Testis (tissue), 5 donors: ENCODE data around the gene SEC24D. TPM values are rescaled to one million over a fixed set of nuclear protein-coding genes. Genes with fewer than 3 reads are reported as not detected.

Source experiments
- DNase-seq: peaks from one replicate; pipeline ENCODE4 v3.0.0-alpha.2; 2019
- H3K27ac ChIP-seq, 2 donors: fragments of 200-600 bp; sonication (generic); one replicate each; pipeline ENCODE4 v1.5.1; 2019
- H3K27me3 ChIP-seq: fragments of 200-600 bp; sonication (generic); one replicate; pipeline ENCODE4 v1.5.1; 2019
- H3K36me3 ChIP-seq: fragments of 200-600 bp; sonication (generic); one replicate; pipeline ENCODE4 v1.5.1; 2017; ENCODE audit warnings: low read depth; ENCODE audit errors: missing control alignments
- H3K4me1 ChIP-seq: fragments of 200-600 bp; sonication (generic); one replicate; pipeline ENCODE4 v1.5.1; 2019
- H3K4me3 ChIP-seq, 2 donors: fragments of 200-600 bp; sonication (generic); one replicate each; pipeline ENCODE4 v1.5.1; 2017 to 2019
- H3K9me3 ChIP-seq: fragments of 200-600 bp; sonication (generic); one replicate; pipeline ENCODE4 v1.5.1; 2017
- POLR2A ChIP-seq: fragments of 450-650 bp; IDR thresholded peaks from one replicate; pipeline ENCODE4 v1.6.1; 2017; ENCODE audit warnings: antibody characterized with exemption, mild to moderate bottlenecking, moderate library complexity
- WGBS, 2 donors: methylation state at CpG; one replicate each; pipeline ENCODE4 v1.1.5; 2018; 5-methylcytosine and 5-hydroxymethylcytosine counted together
- intact Hi-C: fragments of 100-400 bp; cut with DNase I; formaldehyde crosslinking; loops from one replicate; pipeline ENCODE4 v1.15.1; 2023; ENCODE audit warnings: low total_unique reads
- long read RNA-seq, 2 donors: transcript quantifications; one replicate each; lab custom pipeline, GENCODE V29; 2026
- polyA plus RNA-seq: library from polyadenylated mRNA; stranded (reverse); fragments of 350-450 nt; fragmentation: Illumina TruSeq; extraction: RNeasy Lipid Tissue Mini Kit (QIAGEN cat#74804); gene quantifications from one replicate; pipeline ENCODE4 v1.2.3, GENCODE V29; 2014; ENCODE audit warnings: low read depth, low replicate concordance; ENCODE audit not compliant: insufficient read depth
- total RNA-seq, 2 donors: library from RNA; depleted of rRNA; stranded (reverse); fragments of >200 nt; gene quantifications; one replicate each; pipeline ENCODE4 v1.2.3, GENCODE V29; 2016
- TF ChIP-seq, protein P1 (sequence below), 3 experiments: fragments of 450-650 bp in 2 of 3; fragments of 200-600 bp in 1 of 3; sonication (generic) in 1 of 3; IDR thresholded peaks; one replicate each; pipeline ENCODE4 v1.5.1; 2016 to 2019; ENCODE audit warnings: antibody characterized with exemption in 3 of 3, mild to moderate bottlenecking in 2 of 3, moderate library complexity in 1 of 3

Gene SEC24D, protein sequence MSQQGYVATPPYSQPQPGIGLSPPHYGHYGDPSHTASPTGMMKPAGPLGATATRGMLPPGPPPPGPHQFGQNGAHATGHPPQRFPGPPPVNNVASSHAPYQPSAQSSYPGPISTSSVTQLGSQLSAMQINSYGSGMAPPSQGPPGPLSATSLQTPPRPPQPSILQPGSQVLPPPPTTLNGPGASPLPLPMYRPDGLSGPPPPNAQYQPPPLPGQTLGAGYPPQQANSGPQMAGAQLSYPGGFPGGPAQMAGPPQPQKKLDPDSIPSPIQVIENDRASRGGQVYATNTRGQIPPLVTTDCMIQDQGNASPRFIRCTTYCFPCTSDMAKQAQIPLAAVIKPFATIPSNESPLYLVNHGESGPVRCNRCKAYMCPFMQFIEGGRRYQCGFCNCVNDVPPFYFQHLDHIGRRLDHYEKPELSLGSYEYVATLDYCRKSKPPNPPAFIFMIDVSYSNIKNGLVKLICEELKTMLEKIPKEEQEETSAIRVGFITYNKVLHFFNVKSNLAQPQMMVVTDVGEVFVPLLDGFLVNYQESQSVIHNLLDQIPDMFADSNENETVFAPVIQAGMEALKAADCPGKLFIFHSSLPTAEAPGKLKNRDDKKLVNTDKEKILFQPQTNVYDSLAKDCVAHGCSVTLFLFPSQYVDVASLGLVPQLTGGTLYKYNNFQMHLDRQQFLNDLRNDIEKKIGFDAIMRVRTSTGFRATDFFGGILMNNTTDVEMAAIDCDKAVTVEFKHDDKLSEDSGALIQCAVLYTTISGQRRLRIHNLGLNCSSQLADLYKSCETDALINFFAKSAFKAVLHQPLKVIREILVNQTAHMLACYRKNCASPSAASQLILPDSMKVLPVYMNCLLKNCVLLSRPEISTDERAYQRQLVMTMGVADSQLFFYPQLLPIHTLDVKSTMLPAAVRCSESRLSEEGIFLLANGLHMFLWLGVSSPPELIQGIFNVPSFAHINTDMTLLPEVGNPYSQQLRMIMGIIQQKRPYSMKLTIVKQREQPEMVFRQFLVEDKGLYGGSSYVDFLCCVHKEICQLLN
- total RNA-seq (10 to 100 TPM; 53.4 to 74.1 TPM), polyA plus RNA-seq (62.2 TPM)
- long read RNA-seq, donor 1, full-length matches to known transcripts, result 5 of 5 reads
- long read RNA-seq, donor 1, partial matches to known transcripts, result 0 of 5 reads
- long read RNA-seq, donor 1, other reads (novel, unspliced or antisense), result 0 of 5 reads
- long read RNA-seq, donor 2, full-length matches to known transcripts, result 2 of 12 reads
- long read RNA-seq, donor 2, partial matches to known transcripts, result 10 of 12 reads
- long read RNA-seq, donor 2, other reads (novel, unspliced or antisense), result 0 of 12 reads

DNA sequence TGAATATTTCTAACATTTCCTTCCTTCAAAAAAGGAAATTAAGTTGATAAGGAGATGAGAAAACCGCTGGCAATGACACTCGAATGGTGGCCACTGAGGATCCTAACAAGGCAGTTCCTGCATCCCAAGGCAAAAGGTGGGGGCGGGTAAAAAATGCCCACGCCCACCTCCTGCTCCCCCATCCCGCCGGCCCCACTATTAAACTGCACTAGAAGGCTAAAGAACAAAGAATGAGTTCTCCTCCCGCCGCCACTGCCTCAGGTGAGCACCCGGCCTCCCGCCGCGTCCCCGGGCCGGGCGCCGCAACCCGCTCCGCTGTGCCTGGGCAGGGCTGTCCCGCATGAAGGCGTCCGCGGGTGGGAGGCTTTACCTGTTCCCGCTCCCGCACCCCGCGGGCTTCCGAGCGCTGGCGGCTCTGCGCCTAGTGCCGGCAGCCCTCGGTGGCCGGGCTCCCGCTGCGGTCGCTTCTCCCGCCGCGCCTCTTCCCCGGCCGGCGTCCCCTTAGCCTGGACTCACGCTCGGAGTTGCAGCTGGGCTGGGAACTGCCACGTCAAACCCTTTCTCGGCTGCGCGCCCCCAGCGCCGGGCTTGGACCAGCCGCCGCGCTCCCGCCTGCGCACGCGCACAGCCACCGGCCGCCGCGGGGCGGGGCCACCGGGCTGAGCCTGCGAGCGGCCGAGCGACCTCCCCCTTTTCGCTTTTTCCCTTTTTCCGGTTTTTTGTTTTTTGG, at the start of gene SEC24D:
Gene SEC24D (minus strand): TSS at position 556 of the 730 bp plus-strand sequence. CDS start 2,430 bp downstream, outside the sequence.
- peak; percentile 67 for TF ChIP-seq POLR2A
- TF ChIP-seq, protein P1, sequence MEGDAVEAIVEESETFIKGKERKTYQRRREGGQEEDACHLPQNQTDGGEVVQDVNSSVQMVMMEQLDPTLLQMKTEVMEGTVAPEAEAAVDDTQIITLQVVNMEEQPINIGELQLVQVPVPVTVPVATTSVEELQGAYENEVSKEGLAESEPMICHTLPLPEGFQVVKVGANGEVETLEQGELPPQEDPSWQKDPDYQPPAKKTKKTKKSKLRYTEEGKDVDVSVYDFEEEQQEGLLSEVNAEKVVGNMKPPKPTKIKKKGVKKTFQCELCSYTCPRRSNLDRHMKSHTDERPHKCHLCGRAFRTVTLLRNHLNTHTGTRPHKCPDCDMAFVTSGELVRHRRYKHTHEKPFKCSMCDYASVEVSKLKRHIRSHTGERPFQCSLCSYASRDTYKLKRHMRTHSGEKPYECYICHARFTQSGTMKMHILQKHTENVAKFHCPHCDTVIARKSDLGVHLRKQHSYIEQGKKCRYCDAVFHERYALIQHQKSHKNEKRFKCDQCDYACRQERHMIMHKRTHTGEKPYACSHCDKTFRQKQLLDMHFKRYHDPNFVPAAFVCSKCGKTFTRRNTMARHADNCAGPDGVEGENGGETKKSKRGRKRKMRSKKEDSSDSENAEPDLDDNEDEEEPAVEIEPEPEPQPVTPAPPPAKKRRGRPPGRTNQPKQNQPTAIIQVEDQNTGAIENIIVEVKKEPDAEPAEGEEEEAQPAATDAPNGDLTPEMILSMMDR (IDR thresholded peaks at IDR 0.05), result peak in 1 of 3 experiments; percentile 30
- WGBS, 2 donors, result 0% methylated on average over 43 to 69 of the region's 69 CpGs
- Histone ChIP-seq H3K4me3 (peak within 1 kb of the TSS; percentile 94 to 96), H3K36me3 (no peaks in the 10 kb centered on the region), H3K4me1 (peaks cover 4% of the 10 kb centered on the region), H3K27me3 (no peaks in the 10 kb centered on the region), H3K27ac (peak within 1 kb of the TSS; percentile 97), H3K9me3 (no peaks in the 10 kb centered on the region)
- intact Hi-C loops, result no loop called here
- peak; percentile 92 for DNase-seq

DNA sequence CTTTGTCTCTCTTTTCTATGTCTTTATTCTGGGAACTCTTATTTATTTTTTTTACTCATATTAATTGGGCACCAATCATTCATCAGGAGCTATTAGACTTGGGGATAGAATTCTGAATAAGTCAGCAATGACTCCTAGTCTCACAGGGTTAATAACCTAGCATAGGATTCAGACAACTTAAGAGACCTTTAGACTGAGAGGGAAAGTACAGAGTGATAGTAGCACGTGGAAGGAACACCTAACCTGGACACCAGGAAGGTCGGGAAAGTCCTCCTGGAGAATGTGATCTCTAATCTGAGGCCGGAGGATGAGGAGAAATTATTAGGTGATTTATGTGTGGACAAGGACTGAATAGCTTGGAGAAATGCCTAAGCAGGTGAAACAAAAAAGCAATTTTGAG, 48.8 kb upstream of the SEC24D start:
- intact Hi-C loops, result loop anchor here (5.0 kb wide), 1 partner anchor 83 kb away; no protein-coding TSS in a partner anchor
- Histone ChIP-seq H3K9me3 (no peaks in the 10 kb centered on the region), H3K27me3 (no peaks in the 10 kb centered on the region), H3K4me3 (no peak overlapping the region), H3K4me1 (no peaks in the 10 kb centered on the region), H3K36me3 (no peaks in the 10 kb centered on the region), H3K27ac (no peak overlapping the region)
- TF ChIP-seq, protein P1 (IDR thresholded peaks at IDR 0.05), result no peak
- no peak for TF ChIP-seq POLR2A
- 86 to 87% methylated on average over 3 of the region's 3 CpGs for WGBS, 2 donors
- no peak for DNase-seq

DNA sequence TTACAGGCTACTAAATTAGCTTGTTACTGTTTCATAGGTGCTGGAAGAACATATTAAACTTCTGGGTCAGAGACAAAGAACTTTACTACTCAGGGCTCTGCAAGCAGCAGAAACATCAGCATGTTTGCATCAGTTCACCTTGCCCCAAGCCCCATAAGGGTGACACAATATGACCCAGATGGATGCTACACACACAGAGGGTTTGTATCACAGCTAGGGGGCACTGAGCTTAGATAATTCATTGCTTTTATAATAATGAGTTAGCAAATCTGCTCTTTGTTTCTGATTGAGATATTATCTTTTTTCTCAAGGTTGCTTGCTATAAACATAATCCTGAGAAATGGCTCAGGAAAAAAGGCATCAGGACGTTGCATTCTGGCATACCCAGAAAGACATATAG, 47.9 kb upstream of the SEC24D start:
- Histone ChIP-seq H3K4me1 (no peaks in the 10 kb centered on the region), H3K36me3 (no peaks in the 10 kb centered on the region), H3K4me3 (no peak overlapping the region), H3K9me3 (no peaks in the 10 kb centered on the region), H3K27ac (no peak overlapping the region), H3K27me3 (no peaks in the 10 kb centered on the region)
- TF ChIP-seq, protein P1 (IDR thresholded peaks at IDR 0.05), result no peak
- no peak for TF ChIP-seq POLR2A
- intact Hi-C loops, result no loop called here
- no peak for DNase-seq
- 81 to 82% methylated on average over 1 of the region's 1 CpG for WGBS, 2 donors

DNA sequence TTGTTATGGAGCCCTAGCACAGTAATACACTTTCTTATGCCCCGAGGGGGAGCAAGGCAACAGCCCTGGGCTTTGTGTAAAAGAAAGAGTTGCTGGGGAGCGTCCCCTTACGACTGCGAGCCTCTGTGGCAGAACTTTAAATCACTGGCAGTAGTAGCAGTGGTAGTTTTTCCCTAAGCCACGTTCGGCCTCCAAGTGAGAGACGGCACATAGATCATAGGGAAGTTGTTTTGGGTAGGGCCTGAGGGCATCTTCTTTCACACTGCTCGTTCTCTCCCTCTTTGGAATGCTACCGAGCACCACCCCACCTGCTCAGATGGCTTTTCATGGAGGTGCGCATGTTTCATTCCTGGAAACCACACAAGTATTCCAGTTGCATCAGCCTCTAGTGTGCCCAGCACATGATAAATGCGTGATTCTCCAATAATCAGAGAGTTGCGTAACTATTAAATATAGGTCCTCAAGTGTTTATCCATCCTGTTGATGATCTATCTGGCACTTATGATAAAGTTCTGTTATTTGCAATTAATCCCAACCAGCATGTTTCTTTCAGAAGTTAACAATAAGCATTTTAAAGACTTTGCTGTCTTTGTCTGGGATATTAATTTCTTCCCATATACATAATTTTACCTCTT, 45.7 kb upstream of the SEC24D start:
- H3K27ac ChIP-seq, result no peak overlapping the region
- intact Hi-C loops, result no loop called here
- H3K36me3 ChIP-seq, result no peaks in the 10 kb centered on the region
- no peak for DNase-seq
- H3K27me3 ChIP-seq, result no peaks in the 10 kb centered on the region
- WGBS, 2 donors, result 74 to 75% methylated on average over 12 of the region's 12 CpGs
- no peaks in the 10 kb centered on the region for H3K9me3 ChIP-seq
- no peaks in the 10 kb centered on the region for H3K4me1 ChIP-seq
- TF ChIP-seq POLR2A, result no peak
- TF ChIP-seq, protein P1 (IDR thresholded peaks at IDR 0.05), result no peak
- no peak overlapping the region for H3K4me3 ChIP-seq
